K562 (cell line): ENCODE results near the gene TTC24. TPM values are rescaled to one million over a fixed set of nuclear protein-coding genes. Genes with fewer than 3 reads are reported as not detected.

Experiments used
- BCL6 ChIP-seq: fragments of 250-450 bp; sonication (Bioruptor Pico); IDR thresholded peaks from 2 replicates; pipeline ENCODE4 v1.4.0; 2020
- EP400 ChIP-seq: fragments of 450-650 bp; IDR thresholded peaks from 2 replicates; pipeline ENCODE4 v1.6.1; 2017; ENCODE audit warnings: antibody characterized with exemption, mild to moderate bottlenecking, moderate library complexity
- ESRRA ChIP-seq: fragments of 450-650 bp; IDR thresholded peaks from 2 replicates; pipeline ENCODE4 v1.6.1; 2014; ENCODE audit warnings: low read depth, mild to moderate bottlenecking, moderate library complexity, borderline replicate concordance
- ETV5 ChIP-seq: sonication (generic); formaldehyde crosslinking; IDR thresholded peaks from 2 replicates; pipeline ENCODE4 v1.4.0; 2020; ENCODE audit warnings: low read depth, mild to moderate bottlenecking, missing genetic modification reagents
- KDM4B ChIP-seq, 2 experiments: fragments of 450-650 bp in 1 of 2; sonication (generic) in 1 of 2; IDR thresholded peaks; 2 replicates each; pipeline ENCODE4 v1.6.1; 2016 to 2017; ENCODE audit warnings: borderline replicate concordance in 2 of 2, antibody characterized with exemption in 1 of 2, low read depth in 1 of 2, mild to moderate bottlenecking in 1 of 2
- MTA3 ChIP-seq: fragments of 450-650 bp; formaldehyde crosslinking; IDR thresholded peaks from 2 replicates; pipeline ENCODE4 v1.6.1; 2017; ENCODE audit warnings: mild to moderate bottlenecking, borderline replicate concordance
- NCOA1 ChIP-seq: fragments of 450-650 bp; IDR thresholded peaks from 2 replicates; pipeline ENCODE4 v1.6.1; 2016; ENCODE audit warnings: low read depth
- NR4A1 ChIP-seq, 2 experiments: fragments of 250-450 bp in 1 of 2; fragments of 450-650 bp in 1 of 2; sonication (Bioruptor Pico) in 1 of 2; IDR thresholded peaks; 2 replicates each; pipeline versions ENCODE4 v1.4.0 to v1.6.1; 2016 to 2020; ENCODE audit warnings: mild to moderate bottlenecking in 2 of 2, missing compliant biosample characterization in 1 of 2, missing genetic modification characterization in 1 of 2, moderate library complexity in 1 of 2
- PURB ChIP-seq: sonication (generic); formaldehyde crosslinking; IDR thresholded peaks from 2 replicates; pipeline ENCODE4 v1.9.0; 2021; ENCODE audit warnings: low read depth, mild to moderate bottlenecking, missing genetic modification reagents
- REST ChIP-seq, 2 experiments: fragments of 450-650 bp; formaldehyde crosslinking in 1 of 2; IDR thresholded peaks; 2 replicates each; pipeline versions ENCODE4 v1.4.0 to v1.6.1; 2014 to 2020; ENCODE audit warnings: mild to moderate bottlenecking in 2 of 2, borderline replicate concordance in 1 of 2, low read depth in 1 of 2
- SRSF3 ChIP-seq: fragments of 200-400 bp; formaldehyde crosslinking; IDR thresholded peaks from 2 replicates; pipeline ENCODE4 v1.6.1; 2016; ENCODE audit warnings: mild to moderate bottlenecking, low read length, moderate library complexity; ENCODE audit not compliant: insufficient read depth
- STAT5A ChIP-seq: IDR thresholded peaks from 2 replicates; pipeline ENCODE4 v1.6.1; 2012; ENCODE audit warnings: low read length, inconsistent platforms, borderline replicate concordance
- TBL1XR1 ChIP-seq, 2 experiments: IDR thresholded peaks; 2 replicates each; pipeline ENCODE4 v1.6.1; 2012; ENCODE audit warnings: improper control_type of control experiment in 2 of 2, low read length in 2 of 2, mild to moderate bottlenecking in 1 of 2
- TRIM24 ChIP-seq, 2 experiments: fragments of 450-650 bp; IDR thresholded peaks; 2 replicates each; pipeline ENCODE4 v1.6.1; 2016
- TRIM28 ChIP-seq: fragments of 450-650 bp; IDR thresholded peaks from 2 replicates; pipeline ENCODE4 v1.6.1; 2017
- YY1 ChIP-seq, 3 experiments: IDR thresholded peaks; 2 replicates each; pipeline ENCODE4 v1.6.1; 2011; ENCODE audit warnings: low read length in 2 of 3, mild to moderate bottlenecking in 2 of 3, moderate library complexity in 2 of 3, borderline replicate concordance in 1 of 3, control low read depth in 1 of 3, low read depth in 1 of 3; ENCODE audit not compliant: insufficient read depth in 3 of 3, insufficient replicate concordance in 2 of 3, control insufficient read depth in 1 of 3, insufficient read length in 1 of 3; ENCODE audit errors: extremely low read depth in 1 of 3
- ZNF12 ChIP-seq: sonication (generic); formaldehyde crosslinking; IDR thresholded peaks from 2 replicates; pipeline ENCODE4 v1.4.0; 2020; ENCODE audit warnings: mild to moderate bottlenecking, missing genetic modification reagents
- ZNF133 ChIP-seq: fragments of 250-450 bp; sonication (Bioruptor Pico); IDR thresholded peaks from 2 replicates; pipeline ENCODE4 v1.4.0; 2020; ENCODE audit warnings: mild to moderate bottlenecking
- ZNF232 ChIP-seq: sonication (generic); formaldehyde crosslinking; IDR thresholded peaks from 2 replicates; pipeline ENCODE4 v1.8.0; 2022; ENCODE audit warnings: mild to moderate bottlenecking, missing genetic modification reagents
- polyA plus RNA-seq, 8 experiments: library from polyadenylated mRNA; depleted of rRNA in 4 of 8; stranded (reverse) in 5 of 8; unstranded in 3 of 8; fragments of >200 nt; fragmentation: Nextera tagmentation in 2 of 8; fragmentation: Illumina TruSeq in 1 of 8; extraction: Ambion mirVana in 2 of 8; extraction: Trizol in 1 of 8; gene quantifications; 2 replicates each; pipeline versions ENCODE4 v1.2.1 to v1.2.3, GENCODE V29; 2011 to 2014; ENCODE audit warnings: inconsistent platforms in 1 of 8, missing spikeins in 1 of 8
- total RNA-seq, 7 experiments: library from RNA; depleted of rRNA in 6 of 7; stranded (reverse); fragments of >200 nt in 6 of 7; fragmentation: Illumina TruSeq in 2 of 7; extraction: Trizol in 2 of 7; gene quantifications; 2 replicates each; pipeline versions ENCODE4 v1.2.1 to v1.2.3, GENCODE V29; 2011 to 2021; ENCODE audit warnings: low replicate concordance in 1 of 7
- TF ChIP-seq, protein P1 (sequence below): sonication (generic); formaldehyde crosslinking; IDR thresholded peaks from 2 replicates; pipeline ENCODE4 v1.8.1; 2023; ENCODE audit warnings: mild to moderate bottlenecking, missing genetic modification reagents, moderate library complexity

Gene TTC24
- total and polyA plus RNA-seq, 9 of the 15 experiments (the other 6 are each of a cell fraction or from before 2014, with no cell fraction given): not detected

DNA sequence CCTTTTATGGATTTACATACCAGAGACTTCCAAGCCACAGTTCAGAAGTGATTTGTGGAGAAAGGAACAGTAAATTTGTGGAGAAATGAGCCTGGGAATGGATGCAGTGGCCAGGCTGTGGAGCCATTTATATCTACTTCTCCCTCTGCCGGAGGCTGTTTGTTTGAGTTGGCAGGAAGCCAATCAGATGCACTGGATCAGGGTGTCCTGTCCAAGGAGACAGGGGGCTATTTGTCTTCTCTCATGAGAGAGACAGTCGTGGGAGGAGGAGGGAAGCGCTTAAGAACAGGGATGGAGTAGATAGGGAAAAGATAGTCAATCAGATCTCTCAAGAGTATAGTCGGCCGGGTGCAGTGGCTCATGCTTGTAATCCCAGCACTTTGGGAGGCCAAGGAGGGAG lies 36.9 kb downstream of the TTC24 start (continued):
- TF ChIP-seq REST (IDR thresholded peaks at IDR 0.05; ENCODE audit: borderline replicate concordance) (peak; percentile 11; the same call in 1 of the 2 replicates), REST (CRISPR knock-in tag; IDR thresholded peaks at IDR 0.05; ENCODE audit: low read depth) (no peak), EP400 (peak; percentile 32), ZNF133 (CRISPR knock-in tag) (no peak), TBL1XR1 (IDR thresholded peaks at IDR 0.05; ENCODE audit: low read length in 2 of 2) (peak in 1 of 2 experiments; percentile 90; a peak in 2 of 4 replicates), KDM4B (IDR thresholded peaks at IDR 0.05; ENCODE audit: borderline replicate concordance in 2 of 2, low read depth in 1 of 2) (no peak), ZNF232 (0 out of 2 replicates have a peak, but pooled peaks have one; percentile 35), NCOA1 (peak; percentile 76), YY1 (IDR thresholded peaks at IDR 0.05; ENCODE audit: borderline replicate concordance in 1 of 3, control insufficient read depth in 1 of 3, extremely low read depth in 1 of 3, insufficient read depth in 3 of 3, insufficient read length in 1 of 3, insufficient replicate concordance in 2 of 3, low read depth in 1 of 3, low read length in 2 of 3) (peak in 2 of 3 experiments; percentile 43 to 73), TRIM28 (peak; percentile 84; the same call in 1 of the 2 replicates), STAT5A (peak; percentile 57; the same call in 1 of the 2 replicates), NR4A1 (CRISPR knock-in tag; IDR thresholded peaks at IDR 0.05) (no peak), NR4A1 (tag; IDR thresholded peaks at IDR 0.05) (no peak), ETV5 (CRISPR knock-in tag) (peak; percentile 69; the same call in 1 of the 2 replicates), MTA3 (peak; percentile 91), TRIM24 (IDR thresholded peaks at IDR 0.05) (peak; percentile 84 to 88), ESRRA (peak; percentile 87), SRSF3 (no peak), BCL6 (no peak), PURB (CRISPR knock-in tag) (no peak), ZNF12 (CRISPR knock-in tag) (no peak)
- TF ChIP-seq, protein P1, sequence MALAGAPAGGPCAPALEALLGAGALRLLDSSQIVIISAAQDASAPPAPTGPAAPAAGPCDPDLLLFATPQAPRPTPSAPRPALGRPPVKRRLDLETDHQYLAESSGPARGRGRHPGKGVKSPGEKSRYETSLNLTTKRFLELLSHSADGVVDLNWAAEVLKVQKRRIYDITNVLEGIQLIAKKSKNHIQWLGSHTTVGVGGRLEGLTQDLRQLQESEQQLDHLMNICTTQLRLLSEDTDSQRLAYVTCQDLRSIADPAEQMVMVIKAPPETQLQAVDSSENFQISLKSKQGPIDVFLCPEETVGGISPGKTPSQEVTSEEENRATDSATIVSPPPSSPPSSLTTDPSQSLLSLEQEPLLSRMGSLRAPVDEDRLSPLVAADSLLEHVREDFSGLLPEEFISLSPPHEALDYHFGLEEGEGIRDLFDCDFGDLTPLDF (CRISPR knock-in tag): no peak
